Activated CD4-positive, alpha-beta T cell treated with anti-CD3 and anti-CD28 coated beads for 4 hours (primary cell): ENCODE data around the gene TRMT61B.

Experiments
- DNase-seq, 2 donors: peaks; one replicate each; pipeline ENCODE4 v3.0.0-alpha.2; 2020

TRMT61B gene

DNA sequence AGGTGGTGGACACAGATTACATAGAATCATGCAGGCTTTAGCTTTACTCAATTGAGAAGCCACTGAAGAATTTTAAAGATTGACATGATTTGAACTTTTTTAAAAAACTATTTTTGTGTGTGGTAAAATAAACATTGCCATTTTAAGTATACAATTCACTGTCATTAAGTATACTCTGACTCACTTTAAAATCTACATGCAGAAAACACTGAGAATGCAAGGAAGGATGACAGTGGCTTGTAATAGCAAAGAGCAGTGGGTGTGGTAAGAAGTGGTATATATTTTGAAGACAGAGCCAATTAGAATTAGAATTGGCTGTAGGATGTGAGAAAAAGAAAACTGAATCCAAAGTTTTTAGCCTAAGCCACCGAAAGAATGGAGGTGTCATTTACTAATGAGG lies 14.9 kb downstream of the TRMT61B start:
- DNase-seq, result no peak

DNA sequence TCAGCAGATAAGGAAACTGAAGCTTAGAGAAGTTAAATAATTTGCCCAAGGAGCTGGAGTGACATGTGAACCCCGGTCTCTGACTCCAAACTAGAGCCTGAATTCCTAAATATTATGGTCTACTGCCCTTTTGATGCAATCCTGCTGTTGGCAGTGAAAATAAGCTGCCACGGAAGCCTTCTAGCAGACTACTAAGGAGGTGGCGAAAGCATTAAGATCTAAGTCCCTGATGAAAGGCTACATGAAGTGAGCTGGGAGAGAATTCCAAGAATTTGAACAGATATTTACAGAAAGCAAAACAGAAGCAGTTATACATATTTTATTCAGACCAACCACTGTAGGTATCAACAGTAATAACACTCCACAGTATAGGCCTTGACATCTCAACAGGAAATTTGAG lies 28.1 kb downstream of the TRMT61B start:
- DNase-seq, result no peak

DNA sequence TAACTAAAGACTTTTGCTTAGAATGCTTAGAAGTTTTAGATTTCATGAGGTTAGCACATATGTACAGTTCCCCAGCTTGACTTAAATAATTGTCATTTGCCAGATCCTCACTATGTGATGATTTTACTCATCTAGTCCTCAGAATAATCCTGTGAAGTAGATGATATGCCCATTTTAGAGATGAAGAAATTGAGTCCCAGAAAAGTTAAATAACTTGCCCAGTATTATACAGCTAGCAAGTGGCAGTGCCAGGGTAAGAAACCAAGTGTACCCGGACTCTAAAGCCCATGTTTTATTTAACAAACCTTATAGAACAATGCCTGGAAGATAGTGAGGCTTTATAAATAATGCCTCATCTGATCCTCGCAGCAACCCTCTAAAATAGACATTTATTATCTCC lies 31.1 kb downstream of the TRMT61B start:
- DNase-seq, result no peak

DNA sequence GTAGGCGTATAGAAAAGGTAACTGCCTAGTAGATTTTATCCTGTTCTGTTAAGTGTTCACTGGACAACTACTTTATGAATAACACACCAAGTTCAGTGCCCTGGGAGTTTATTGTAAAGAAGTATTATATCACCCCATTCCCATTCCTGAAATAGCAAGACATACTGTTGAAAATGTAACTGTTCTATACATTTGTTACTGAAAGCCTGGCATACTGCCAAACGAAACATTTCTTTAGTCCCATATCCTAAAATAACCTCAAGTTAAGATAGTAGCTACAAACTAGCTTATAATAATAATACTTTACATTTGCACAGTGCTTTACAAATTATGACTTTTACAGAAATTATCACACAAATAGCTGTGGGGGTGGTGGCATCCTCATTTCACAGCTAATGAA lies 34.3 kb downstream of the TRMT61B start:
- DNase-seq, result no peak

DNA sequence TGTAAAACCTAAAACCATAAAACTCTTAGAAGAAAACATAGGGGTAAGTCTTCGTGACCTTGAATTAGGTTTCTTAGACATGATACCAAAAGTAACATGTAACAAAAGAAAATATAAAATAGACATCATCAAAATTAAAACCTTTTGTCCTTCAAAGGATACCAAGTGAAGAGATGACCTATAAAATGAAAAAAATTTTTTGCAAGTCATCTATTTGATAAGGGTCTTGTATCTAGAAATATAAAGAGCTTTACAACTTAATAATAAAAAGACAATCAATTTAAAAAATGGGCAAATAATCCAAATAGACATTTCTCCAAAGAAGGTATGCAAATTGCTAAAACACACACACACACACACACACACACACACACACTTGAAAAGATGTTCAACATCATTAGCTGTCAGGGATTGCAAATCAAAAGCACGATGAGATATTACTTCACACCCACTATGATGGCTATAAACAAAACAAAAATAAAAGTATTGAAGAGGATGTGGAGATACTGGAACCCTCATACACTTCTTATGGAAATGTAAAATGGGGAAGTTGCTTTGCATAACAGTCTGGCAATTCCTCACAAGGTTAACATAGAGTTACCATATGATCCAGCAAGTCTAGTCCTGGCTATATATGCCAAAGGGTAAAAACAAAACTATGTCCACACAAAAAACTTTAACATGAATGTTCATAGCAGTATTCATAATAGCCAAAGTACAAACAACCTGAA lies 36.2 kb downstream of the TRMT61B start:
- no peak for DNase-seq

DNA sequence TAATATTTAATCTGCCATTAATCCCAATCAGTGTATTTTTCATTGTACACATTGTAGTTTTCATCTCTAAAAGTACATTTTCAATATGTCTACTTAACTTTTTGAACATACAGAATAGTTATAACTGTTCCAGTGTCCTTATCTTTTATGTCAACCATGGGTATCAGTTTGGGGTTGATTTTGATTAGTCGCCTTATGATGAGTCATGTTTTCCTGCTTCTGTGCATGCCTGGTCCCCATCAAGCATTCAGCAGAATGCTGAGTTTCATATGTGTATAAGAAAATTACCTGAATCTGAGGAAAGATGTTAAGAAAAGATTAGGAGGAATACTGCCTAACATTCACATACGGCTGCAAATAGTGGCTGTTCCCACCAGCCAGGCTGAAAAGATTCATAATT lies 41.7 kb downstream of the TRMT61B start:
- DNase-seq, result no peak

DNA sequence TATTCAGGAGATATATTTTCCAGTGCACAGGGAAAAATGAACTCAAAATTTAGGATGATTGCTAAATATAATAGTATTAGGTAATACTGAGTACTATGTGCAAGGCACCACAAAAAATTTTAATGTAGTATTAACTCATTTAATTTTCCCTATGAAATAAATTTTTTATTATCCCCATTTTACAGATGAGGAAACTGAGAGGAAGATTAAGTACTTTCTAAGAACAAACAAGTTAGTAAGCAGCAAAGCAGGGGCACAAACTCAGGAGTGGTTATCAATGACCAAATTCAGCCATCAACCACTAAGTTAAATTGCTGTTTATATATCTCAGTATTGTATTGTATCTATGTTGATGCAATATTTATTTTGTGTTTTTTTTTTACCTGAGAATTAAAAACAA lies 45.2 kb downstream of the TRMT61B start:
- no peak for DNase-seq

DNA sequence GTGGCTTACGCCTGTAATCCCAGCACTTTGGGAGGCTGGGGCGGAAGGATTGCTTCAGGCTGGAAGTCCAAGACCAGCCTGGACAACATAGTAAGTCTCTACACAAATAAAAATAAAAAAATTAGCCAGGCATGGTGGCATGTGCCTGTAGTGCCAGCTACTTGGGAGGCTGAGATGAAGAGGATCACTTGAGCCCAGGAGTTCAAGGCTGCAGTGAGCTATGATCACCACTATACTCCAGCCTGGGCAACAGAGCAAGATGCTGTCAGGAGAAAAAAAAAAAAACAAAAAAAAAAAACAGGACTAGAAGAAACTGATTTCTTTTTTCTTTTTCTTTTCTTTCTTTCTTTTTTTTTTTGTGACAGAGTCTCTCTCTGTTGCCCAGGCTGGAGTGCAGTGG lies 45.9 kb downstream of the TRMT61B start:
- DNase-seq, result no peak

DNA sequence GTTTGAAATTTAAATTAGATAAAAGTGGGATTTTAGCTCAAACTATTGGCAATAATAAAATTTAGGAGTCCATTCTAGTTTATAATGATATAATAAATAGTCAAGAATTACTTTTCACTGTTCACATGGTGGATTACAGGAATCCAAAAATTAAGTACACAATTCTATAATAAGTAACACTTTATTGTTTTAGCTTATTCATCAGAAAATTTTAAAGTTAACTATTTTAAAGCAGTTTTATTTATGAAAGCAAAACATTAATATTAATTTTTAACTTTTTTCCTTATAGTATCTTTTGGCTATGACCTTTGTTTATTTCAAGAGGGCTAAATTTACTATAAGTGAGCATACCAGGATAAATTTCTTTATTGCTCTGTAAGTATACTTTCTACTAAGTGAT lies 48.1 kb downstream of the TRMT61B start:
- no peak for DNase-seq

DNA sequence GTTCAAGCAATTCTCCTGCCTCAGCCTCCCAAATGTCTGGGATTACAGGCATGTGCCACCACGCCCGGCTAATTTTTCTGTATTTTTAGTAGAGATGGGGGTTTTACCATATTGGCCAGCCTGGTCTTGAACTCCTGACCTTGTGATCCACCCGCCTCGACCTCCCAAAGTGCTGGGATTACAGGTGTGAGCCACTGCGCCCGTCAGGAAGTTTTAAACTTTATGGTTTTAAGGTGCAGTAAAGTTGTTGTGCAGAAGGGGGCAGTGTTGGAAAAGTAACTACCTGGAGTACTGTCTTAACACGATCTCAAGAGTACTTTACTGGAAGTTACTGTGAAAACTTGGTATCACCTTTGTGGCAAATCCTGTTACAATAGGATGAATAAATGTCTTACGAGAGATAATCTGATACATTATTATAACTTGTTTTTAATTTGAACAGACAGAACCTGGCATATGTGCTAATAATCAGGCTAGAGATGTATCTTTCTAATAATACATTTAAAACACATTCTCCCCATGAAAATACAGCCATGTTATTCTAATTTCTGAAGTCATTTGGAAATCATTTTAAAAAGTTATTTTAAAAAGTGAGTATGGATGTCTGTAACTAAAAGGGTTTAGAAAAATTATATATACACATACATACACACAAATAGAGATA lies 48.7 kb downstream of the TRMT61B start:
- DNase-seq, result peak; percentile 41 to 73

DNA sequence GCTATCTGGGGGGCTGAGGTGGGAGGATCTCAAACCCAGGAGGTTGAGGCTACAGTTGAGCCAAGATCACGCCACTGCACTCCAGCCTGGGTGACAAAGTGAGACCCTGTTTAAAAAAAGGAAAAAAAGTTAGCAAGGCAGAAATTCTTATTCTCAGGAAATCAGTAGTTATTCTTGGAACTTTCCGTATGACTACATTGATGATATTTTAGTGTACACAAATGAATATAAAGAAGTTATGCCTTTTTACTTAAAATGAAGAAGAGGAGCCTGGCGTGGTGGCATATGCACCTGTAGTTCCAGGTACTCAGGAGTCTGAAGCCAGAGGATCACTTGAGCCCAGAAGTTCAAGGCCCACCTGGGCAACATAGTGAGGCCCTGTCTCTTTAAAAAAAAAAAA lies 52.1 kb downstream of the TRMT61B start:
- no peak for DNase-seq

DNA sequence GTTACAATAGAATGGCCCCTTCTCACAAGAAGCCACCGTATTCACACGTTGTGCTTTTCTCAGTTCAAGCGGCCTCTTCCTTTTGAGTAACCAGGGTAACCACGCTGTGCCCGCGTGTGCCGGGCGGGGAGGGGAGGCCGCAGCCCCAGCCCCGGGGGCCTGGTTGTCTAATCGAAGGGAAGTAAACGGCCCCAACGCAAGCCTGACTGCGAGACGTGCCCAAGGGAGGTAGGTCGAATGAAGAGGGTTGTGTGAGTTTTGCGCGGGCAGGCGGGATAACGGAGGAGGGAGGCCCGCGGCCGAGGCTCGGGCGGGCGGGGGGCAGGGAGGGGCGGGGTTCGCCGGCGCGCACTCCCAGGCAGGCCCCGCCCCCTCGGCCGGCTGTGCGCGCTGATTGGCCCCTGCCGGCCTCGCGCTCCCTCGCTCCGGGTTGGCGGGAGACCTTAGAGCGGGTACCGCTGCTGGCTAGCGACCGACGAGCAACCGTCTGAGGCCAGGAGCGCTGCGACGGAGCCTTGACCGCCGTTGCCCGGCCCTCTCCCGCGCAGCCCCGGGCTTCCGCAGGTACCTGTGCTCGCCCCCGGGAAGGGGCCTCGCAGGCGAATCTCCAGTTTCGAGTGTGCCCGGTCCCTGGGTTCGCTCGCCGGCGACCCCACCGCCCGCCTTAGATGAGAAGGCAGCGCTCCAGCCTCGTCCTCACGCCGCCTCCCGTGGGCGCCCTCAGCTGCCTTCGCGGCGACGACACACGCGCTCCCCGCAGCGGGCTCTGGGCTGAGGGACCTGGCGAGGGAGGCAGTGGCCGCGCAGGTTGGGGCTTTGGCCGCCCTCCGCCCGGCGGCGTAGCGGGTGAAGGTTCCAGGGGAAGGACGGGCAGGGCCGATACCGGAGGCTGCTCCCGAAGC lies 59.5 kb downstream of the TRMT61B start, which contains the start of gene SPDYA:
Gene SPDYA, plus strand, starts transcription at position 451 of the 902 bp plus-strand sequence. CDS start 5,181 bp downstream, outside the sequence.
- DNase-seq, result peak; percentile 80 to 83

DNA sequence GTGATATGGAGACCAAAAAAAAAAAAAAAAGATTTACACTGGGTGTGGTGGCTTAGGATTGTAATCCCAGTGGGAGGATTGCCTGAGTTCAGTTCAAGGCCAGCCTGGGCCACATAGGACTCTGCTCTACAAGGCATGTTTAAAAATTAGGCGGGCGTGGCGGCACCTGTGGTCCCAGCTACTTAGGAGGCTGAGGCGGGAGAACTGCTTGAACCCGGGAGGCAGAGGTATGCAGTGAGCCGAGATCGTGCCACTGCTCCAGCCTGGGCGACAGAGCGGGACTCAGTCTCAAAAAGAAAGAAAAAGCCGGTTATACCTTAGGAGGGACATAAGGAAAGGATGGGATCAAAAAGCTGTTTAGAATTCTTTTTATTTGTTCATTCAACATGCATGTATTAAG lies 60.2 kb downstream of the TRMT61B start:
- peak in 1 of 2 donors; percentile 1 for DNase-seq

DNA sequence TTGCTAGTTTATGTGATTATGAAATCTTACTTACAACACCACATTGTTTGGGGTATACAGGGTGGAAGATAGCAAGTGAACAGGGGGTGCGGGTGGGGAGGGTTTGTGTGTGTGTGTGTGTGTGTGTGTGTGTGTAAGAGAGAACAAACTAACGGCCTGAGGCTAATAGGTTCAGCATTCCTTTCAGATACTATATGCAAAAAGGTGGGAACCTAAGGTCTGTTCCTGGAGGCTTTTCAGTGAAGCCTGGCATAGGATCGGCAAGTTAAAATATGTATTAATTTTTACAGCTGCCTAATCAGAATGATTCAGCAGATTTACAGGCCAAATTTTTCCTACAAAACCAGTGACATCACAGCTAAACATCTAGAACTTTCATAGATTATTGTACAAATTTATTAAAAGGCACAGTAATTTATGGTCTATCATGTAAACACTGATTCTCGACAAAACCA lies 67.1 kb downstream of the TRMT61B start:
- no peak for DNase-seq

DNA sequence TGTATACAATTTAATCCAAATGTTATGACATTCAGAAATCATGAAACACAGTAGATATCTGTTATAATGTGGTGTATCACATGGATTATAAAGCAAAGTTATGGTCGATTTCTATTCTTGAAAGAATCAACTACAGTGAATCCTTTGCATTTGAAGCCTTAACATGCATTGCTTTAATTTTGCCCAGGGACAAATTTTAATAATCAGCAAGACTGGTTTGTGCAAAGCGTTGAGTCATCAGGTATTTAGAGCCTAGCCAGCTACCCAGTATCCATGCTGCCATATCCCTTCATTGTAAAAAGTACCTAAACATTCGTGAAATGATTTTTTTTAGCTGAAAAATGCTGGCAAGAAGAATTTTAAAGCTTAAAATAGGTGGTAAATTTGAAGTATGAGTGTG lies 68.4 kb downstream of the TRMT61B start:
- no peak for DNase-seq
